GM18873 (cell line): ENCODE results near the gene CFAP119.

Source experiments
- ATAC-seq: cut with Tn5 transposase; IDR thresholded peaks from one replicate; pipeline ENCODE4 v1.9.1; 2021; ENCODE audit warnings: mild to moderate bottlenecking, moderate library complexity, moderate number of reproducible peaks; ENCODE audit not compliant: unreplicated experiment, low FRiP score

CFAP119 gene

GRCh38 chr16:30782486-30783279, 20.8 kb upstream of the CFAP119 start:
- ATAC-seq: no peak

DNA sequence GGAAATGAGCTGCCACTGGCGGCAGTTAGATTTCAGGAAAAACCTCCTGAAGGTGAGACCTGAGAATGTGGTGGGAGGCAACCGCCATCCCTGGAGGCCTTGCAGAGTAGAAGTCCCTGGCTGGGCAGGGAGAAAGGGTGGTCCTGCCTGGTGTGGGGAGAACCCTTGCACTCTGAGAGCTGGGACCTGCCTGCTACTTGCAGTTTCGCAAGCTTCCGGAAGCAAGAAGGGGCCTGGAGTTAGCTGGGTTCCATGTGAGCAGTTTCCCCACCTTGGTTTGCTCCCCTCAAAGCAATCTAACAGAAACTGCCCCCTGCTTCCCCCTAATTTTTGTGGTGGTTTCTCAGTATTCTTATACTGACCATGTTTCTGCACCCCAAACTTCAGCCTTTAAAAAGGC, 18.7 kb upstream of the CFAP119 start:
- no peak for ATAC-seq

GRCh38 chr16:30780021-30780420, 18.2 kb upstream of the CFAP119 start:
- no peak for ATAC-seq

DNA sequence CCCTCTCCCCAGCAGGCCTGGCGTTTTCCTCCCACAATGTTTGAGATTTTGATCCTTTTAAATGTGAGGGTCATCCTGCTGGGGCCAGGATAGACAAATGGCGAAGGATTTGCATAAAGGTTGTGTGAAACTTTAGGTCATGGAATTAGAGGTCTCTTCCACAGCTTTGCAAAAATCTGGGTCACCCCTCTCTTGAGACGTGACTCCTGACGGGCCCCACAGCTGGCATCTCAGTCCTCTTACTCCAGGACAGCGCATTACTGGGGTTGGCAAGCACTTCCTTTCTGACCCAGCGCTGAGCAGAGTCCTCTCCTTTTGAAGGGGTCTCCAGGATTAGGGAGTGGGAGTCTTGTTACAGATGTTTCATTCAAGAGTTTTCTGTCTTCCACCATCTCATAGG, 17.7 kb upstream of the CFAP119 start:
- no peak for ATAC-seq

DNA sequence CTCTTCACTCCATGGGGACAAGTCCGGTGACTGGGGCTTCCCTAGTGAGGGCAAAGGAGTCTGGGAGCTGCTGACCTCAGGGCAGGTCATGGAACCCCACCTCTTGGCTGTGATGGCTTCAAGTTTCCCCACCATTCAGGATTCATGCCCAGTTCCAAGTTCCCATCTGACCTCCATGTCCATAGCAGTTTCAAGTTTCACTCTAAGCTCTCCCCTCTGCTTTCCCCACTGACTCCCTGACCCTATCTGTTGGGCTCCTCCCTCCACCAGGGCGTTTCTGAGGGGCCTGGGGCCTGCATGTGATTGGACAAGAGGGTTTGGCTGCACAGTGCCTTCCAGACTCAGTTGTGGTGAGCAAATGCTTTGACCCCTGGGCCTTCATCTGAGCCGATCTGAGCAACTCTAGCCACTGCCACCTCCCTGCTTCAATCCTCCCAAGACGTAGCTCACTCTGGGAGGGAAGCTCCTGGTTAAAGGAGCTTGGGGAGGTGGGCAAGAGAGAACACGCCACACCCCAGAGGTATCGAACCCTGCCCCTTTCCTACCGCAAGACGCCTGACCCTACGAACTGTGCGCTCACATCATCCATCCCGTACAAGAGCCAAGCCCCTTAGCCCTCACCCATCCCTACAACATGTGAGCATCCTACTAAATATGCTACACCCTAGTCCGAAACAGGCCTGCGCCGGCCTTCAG, 16.8 kb upstream of the CFAP119 start:
- no peak for ATAC-seq

- ATAC-seq: no peak
These were observed 15.9 kb upstream of the CFAP119 start for GRCh38 chr16:30777591-30778297.

DNA sequence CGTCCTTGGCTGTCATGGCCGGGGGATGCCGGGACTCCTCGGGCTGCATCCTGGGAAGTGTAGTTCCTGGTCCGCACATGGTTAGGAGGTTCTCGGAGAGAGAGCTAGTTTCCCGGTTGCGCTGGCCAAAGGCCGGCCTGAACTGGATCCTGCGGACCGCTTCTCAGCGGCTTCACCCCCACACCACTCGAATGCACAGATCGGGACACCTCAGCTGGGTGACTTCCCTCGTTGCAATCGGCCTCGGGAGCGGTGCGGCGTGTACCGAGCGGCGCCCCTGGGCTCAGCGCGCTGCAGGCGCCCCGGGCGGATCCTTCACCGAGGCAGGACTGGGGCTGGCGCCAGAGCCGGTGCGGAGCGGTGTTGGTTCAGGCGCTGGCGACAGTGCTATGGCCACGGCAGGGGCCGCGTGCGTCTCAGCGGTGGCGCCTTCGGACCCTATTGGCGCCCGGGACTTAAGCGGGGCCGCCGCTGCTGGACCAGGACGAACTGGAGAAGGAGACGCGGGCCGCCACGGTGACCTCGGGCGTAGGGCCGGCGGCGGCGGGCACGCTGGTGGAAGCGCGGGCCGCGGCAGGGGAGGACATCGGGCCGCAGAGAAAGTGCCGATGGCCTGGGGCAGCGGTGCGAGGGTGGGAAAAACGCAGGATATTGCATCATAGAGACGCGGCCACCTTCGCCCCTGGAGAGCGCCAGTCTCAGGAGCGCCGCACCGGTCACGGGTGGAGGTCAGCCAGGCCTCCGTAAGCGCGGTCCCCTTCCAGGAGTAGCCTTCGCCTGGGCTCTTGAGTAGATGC, 13.7 kb upstream of the CFAP119 start:
- ATAC-seq: no peak

DNA sequence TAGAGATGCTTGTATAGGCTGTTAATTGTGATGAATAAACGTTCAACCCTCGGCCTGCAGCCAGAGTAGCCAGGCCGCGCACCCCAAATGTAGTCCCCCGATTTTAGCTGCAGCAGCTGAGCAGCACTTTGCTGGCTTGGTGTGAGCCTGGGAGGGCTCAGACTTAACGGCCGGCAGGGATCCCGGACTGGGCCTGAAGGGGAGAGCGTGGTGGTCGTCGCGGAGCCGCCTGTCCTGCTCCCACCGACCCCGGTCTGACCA, 13.2 kb upstream of the CFAP119 start:
- no peak for ATAC-seq

DNA sequence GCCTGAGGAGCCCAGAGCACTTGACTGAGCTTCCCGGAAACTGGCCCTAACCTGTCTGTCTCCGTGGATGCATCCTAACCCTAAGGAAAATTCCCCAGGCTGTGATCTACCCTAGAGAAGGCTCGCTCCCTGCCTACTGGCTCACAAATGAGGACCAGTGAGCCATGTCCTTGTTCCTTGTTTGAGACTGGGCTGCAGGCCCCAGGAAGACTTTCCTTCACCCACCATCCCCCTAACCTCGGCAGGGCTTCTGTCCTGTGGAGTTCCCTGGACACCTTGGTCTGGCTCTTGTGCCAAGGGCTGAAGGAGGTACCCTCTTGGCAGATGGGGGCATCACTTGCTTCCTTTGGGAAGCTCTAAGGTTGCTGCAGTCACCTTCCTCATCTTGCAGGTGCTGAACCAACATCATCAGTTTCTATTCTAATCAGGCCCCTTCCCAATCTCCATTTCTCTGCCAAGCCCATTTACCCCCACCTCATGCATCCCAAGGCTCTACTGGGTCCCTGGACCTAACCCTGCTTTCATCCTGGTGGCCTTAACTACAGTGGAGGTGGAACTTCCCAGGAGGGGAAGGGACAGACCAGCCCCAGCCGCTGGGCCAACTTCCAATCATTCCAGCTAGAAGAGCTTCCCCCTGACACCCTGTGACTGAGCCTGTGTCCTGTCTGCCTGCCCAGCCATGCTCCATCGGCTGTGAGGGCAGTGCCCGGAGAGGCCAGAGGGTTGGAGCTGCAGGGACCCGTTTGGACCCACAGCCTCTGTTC, 12.7 kb upstream of the CFAP119 start:
- ATAC-seq: no peak

GRCh38 chr16:30773826-30774225, 12.0 kb upstream of the CFAP119 start:
- ATAC-seq: no peak

DNA sequence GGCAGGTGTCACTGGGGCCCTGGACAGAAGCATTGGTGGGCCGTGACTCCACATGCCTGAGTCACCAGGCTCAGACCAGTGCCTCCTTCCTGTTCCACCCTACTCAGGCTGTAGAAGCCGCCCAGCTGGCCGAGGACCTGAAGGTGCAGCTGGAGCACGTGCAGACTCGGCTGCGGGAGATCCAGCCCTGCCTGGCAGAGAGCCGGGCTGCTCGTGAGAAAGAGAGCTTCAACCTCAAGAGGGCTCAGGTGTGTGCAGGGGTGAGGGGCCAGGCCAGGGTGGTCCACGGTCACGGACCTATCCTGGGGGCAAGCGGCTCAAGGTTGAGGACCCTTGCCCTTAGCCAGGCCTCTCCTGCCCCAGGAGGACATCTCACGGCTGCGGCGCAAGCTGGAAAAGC, 9.9 kb upstream of the CFAP119 start:
- no peak for ATAC-seq

GRCh38 chr16:30769379-30770089, 7.7 kb upstream of the CFAP119 start:
- no peak for ATAC-seq

GRCh38 chr16:30768583-30769181, 6.8 kb upstream of the CFAP119 start:
- no peak for ATAC-seq

- no peak for ATAC-seq
These were observed 6.1 kb upstream of the CFAP119 start for GRCh38 chr16:30767767-30768465.

GRCh38 chr16:30766933-30767284, 5.0 kb upstream of the CFAP119 start:
- no peak for ATAC-seq

GRCh38 chr16:30766206-30766932, 4.5 kb upstream of the CFAP119 start:
- no peak for ATAC-seq

- no peak for ATAC-seq
These were observed 3.1 kb upstream of the CFAP119 start for GRCh38 chr16:30764816-30765465.

GRCh38 chr16:30764086-30764485, 2.2 kb upstream of the CFAP119 start:
- no peak for ATAC-seq
